NCI-H446 treated with DMSO at 0.1 percent for 48 hours (cell line): ENCODE data around the gene RSBN1L.

ENCODE experiments used
- DNase-seq: peaks from one replicate; lab custom pipeline; 2025; lab: John Stamatoyannopoulos, UW

Gene RSBN1L

GRCh38 chr7:77806425-77806824, 110.2 kb downstream of the RSBN1L start:
- no peak for DNase-seq

- DNase-seq, result no peak
Measured at GRCh38 chr7:77808517-77808916, 112.3 kb downstream of the RSBN1L start.

DNA sequence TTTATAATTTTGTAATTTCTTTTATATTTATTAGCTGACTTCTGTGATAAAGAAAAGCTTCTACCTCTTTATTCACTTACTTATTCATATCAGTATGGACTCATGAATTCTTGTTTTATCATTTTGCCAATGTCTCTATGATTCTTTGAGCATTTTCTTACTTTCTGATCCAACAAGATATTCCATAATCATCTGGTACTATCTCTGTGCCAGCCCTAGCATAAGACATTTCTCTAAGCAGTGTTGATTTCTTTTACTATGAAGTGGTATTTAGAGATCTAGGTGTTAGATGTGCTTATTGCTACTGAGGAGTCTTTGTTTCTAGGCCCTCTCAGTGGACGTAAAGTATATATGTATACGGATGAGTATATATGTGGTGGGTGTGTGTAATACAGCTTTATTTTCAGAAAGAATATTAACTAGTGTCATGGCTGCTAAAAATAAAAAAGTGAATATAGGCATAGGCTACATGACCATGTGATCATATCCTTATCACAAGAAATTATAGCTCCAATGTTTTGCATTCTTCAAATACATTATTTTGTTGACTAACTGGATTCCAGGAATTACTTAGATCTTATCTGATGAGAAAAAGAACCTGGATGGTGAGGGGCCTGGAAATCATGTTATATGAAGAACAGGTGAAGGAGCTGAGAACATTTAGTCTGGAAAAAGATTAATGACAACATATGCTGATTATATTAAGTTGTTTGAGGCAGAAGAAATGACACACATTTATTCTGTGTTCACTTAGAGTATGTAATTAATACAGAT, 115.4 kb downstream of the RSBN1L start:
- DNase-seq, result no peak

DNA sequence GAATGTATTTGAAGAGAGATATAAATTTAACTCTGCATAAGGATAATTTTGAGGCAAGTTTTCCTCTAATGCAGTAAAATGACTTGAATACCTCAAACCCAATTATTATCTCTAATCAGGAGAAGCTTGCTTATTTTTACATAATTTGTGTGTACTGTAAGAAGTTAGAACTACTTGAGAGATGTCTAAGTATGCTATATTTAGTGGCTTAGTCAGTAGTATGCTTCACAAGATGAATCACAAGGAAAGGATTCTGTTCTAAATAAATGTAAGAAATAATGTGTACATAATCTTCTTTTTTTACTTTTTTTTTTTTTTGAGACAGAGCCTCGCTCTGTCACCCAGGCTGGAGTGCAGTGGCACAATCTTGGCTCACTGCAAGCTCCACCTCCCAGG, 116.0 kb downstream of the RSBN1L start:
- no peak for DNase-seq

GRCh38 chr7:77813180-77813579, 116.9 kb downstream of the RSBN1L start:
- no peak for DNase-seq

DNA sequence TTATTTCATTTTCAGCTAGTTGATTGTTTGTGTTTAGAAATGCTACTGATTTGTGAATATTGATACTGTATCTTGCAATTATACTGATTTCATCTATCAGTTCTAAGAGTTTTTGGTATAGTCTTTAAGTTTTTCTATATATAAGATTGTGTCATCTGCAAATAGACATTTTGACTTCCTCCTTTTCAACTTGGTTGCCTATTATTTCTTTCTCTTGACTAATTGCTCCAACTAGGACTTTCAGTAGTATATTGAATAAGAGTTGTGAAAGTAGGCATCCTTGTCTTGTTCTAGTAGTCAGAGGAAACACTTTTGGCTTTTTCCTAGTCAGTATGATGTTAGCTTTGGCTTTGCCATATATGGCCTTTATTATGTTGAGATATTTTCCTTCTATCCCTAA, 122.8 kb downstream of the RSBN1L start:
- DNase-seq, result no peak

GRCh38 chr7:77820967-77821366, 124.7 kb downstream of the RSBN1L start:
- no peak for DNase-seq

GRCh38 chr7:77822269-77822668, 126.0 kb downstream of the RSBN1L start:
- no peak for DNase-seq

- no peak for DNase-seq
Measured at GRCh38 chr7:77823787-77824186, 127.5 kb downstream of the RSBN1L start.

DNA sequence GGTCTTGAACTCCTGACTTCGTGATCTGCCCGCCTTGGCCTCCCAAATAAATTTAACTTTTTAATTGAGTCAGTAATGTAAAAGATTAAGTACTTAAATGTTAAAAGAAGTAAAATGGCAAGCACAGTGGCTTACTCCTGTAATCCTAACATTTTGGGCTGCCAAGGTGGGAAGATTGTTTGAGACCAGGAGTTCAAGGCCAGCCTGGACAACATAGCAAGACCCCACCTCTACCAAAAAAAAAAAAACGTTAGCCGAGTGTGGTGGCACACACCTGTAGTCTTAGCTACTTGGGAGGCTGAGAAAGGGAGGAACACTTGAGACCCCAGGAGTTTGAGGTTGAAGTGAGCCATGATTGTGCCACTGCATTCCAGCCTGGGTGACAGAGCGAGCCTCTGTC, 128.4 kb downstream of the RSBN1L start:
- DNase-seq, result no peak

GRCh38 chr7:77825131-77825530, 128.9 kb downstream of the RSBN1L start:
- DNase-seq, result no peak

DNA sequence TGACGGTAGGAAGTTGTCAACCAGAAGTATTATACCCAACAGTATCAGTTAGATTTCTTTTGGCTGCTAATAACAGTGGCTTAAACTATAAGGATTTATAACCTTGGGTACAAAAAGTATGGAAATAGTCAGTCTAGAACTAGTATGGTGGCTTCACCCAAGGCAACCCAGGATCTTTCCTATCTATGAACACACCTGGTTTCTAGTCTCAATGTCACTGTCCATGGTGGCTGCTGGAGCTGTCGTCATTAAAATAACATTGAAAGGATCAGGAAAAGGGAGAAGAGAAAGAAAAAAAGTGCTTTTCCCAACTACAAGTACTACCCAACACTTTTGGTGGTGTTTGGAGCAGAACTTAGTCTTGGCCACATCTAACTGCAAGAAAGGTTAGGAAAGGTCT, 130.0 kb downstream of the RSBN1L start:
- no peak for DNase-seq

DNA sequence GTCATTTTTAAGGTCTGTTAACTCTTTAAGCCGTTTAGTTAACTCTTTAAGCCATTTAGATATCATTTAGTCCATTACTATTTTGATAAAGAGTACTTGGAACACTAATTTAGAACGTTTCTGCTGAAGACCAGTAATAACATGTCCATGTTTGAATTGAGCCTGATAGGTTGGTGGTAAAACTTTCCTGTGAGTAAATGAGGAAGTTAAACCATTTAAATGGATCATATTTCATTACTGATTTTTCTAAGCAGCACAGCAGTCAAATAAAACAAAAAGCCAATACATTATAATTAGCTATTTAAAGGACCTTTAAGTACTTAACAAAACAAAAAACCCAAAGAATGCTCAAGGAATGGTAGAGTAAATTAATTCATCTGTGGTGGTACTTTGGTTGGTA, 131.7 kb downstream of the RSBN1L start:
- no peak for DNase-seq

DNA sequence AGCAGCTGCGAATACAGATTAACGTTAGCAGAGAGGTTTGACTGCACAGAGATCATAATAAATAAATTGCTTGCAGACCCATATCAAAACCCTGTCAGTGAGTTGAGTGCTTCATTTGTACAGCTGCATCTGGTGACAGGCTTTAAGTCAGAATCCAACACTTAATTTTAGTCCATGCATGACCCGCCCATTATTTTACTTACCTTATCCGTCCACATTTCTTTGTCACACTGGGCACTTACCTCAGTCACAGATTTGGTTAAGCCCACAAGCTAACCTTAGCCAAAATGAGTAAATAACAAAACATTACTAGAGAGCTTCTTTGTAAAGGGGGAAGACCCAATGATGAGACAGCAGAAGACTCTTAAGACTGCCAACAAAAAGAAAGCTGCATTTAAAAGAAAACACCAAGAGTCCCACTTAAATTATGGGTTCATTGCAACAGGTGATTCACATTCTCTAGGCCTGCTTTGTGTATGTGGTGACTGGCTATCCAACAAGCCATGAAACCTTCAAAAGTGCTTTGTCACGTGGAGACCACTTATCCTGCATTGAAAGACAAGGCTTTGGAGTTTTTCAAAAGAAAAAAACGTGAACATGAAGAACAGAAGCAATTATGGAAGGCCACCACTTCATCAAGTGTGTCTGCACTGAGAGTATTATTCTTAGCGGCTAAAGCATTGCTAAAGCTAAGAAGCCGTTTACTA, 134.5 kb downstream of the RSBN1L start:
- DNase-seq, result no peak

GRCh38 chr7:77831481-77831880, 135.2 kb downstream of the RSBN1L start:
- DNase-seq, result no peak

DNA sequence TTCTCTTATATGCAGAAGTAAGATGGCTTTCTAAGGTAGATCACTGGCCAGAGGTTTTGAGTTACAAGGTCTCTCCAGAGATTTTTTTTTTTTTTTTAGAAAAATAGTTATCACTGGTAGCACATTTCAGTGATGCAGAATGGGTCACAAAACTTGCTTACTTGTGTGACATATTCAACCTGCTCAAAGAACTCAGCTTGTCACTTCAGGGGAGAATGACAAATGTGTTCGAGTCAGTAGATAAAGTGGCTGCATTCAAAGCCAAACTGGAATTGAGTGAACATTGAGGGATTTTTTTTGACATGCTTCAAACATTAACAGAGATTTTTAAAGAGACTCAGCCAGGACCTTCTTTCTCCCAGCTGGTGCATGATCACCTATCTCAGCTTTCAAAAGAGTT, 135.7 kb downstream of the RSBN1L start:
- no peak for DNase-seq
